Measurements from ENCODE around the gene BARX2.

DNA sequence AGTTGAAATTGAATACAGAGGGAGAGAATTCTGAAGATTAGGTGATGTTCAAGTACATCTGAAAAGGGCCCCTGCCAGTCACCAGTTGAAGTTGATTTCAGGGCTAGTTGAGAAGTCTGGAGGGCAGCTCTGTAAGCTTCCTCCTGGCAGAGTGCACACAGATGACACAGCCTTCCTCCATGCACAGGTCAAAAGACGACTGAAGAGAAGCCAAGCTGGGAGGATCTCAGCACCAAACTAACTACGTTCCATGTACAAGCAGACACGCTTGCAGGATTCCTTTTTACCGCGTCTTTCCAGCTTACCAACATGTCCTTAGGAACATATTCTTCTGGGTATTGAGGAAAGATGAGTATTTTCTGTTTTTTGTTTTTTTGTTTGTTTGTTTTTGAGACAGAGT is 7.9 kb downstream of the BARX2 start:
- TF ChIP-seq CTCF (IDR thresholded peaks at IDR 0.05) (no peak), ZFX (IDR thresholded peaks at IDR 0.05; ENCODE audit: borderline replicate concordance) (no peak)

Measured in 22Rv1 (cell line).